Panc1 (cell line): Measurements from ENCODE around the gene CHTF8. TPM values are rescaled to one million over a fixed set of nuclear protein-coding genes. Genes with fewer than 3 reads are reported as not detected.

Experiments used
- ATAC-seq: fragments of 200-7000 bp; cut with Tn5 transposase; 2 replicates; pipeline ENCODE4 v1.9.1; 2020; ENCODE audit warnings: mild to moderate bottlenecking, moderate library complexity
- BruUV-seq: library from RNA; stranded (reverse); fragments of 400-500 nt; replicated peaks from 2 replicates; lab custom pipeline; 2021; lab: Mats Ljungman, UMichigan
- CTCF ChIA-PET: fragments of 300-600 bp; sonication (Branson Sonifier 250); formaldehyde crosslinking; loops from one replicate; lab custom pipeline; 2022; ENCODE audit warnings: antibody characterized with exemption; lab: Charles Lee
- POLR2A ChIA-PET: fragments of 300-600 bp; sonication (Branson Sonifier 250); formaldehyde crosslinking; loops from one replicate; lab custom pipeline; 2022; ENCODE audit warnings: antibody characterized with exemption; lab: Charles Lee
- DNase-seq: peaks from one replicate; pipeline ENCODE4 v3.0.0-alpha.2; 2010; ENCODE audit warnings: low read depth, low spot score
- H3K27ac ChIP-seq: 2 replicates; pipeline ENCODE4 v1.5.1; 2011; ENCODE audit warnings: mild to moderate bottlenecking, low read length, inconsistent platforms
- H3K27me3 ChIP-seq: fragments of 200-500 bp; sonication (Bioruptor generic); 2 replicates; pipeline ENCODE4 v1.6.0; 2014; ENCODE audit warnings: low read length, inconsistent platforms; ENCODE audit not compliant: control insufficient read depth, insufficient read depth
- H3K36me3 ChIP-seq: fragments of 200-500 bp; sonication (Bioruptor generic); 2 replicates; pipeline ENCODE4 v1.5.1; 2014; ENCODE audit warnings: inconsistent platforms, mild to moderate bottlenecking, low read length, moderate library complexity; ENCODE audit not compliant: control insufficient read depth, insufficient read depth
- H3K4me1 ChIP-seq: 2 replicates; pipeline ENCODE4 v1.5.1; 2011; ENCODE audit warnings: inconsistent platforms, mild to moderate bottlenecking, low read length, moderate library complexity; ENCODE audit not compliant: control insufficient read depth, insufficient read depth
- H3K4me3 ChIP-seq, 2 experiments: 2 replicates each; pipeline ENCODE4 v1.5.1; 2011 to 2012; ENCODE audit warnings: low read depth in 2 of 2, low read length in 2 of 2, mild to moderate bottlenecking in 2 of 2, inconsistent platforms in 1 of 2, moderate library complexity in 1 of 2
- H3K9me3 ChIP-seq: fragments of 200-500 bp; sonication (Bioruptor generic); 2 replicates; pipeline ENCODE4 v1.5.1; 2014; ENCODE audit warnings: low read depth, mild to moderate bottlenecking, inconsistent platforms, low read length, moderate library complexity; ENCODE audit not compliant: control insufficient read depth, insufficient read depth
- CTCF ChIP-seq: fragments of 450-650 bp; IDR thresholded peaks from 2 replicates; pipeline ENCODE4 v1.5.1; 2017; ENCODE audit warnings: mild to moderate bottlenecking
- POLR2AphosphoS5 ChIP-seq: IDR thresholded peaks from 2 replicates; pipeline ENCODE4 v1.6.1; 2012; ENCODE audit warnings: mild to moderate bottlenecking, low read depth, low read length, moderate library complexity
- REST ChIP-seq, 2 experiments: IDR thresholded peaks; 2 replicates each; pipeline ENCODE4 v1.6.1; 2011 to 2012; ENCODE audit warnings: low read depth in 2 of 2, control low read depth in 1 of 2, low read length in 1 of 2, mild to moderate bottlenecking in 1 of 2, moderate library complexity in 1 of 2; ENCODE audit not compliant: insufficient read depth in 1 of 2
- SIN3A ChIP-seq: IDR thresholded peaks from 2 replicates; pipeline ENCODE4 v1.6.1; 2012; ENCODE audit warnings: low read depth, mild to moderate bottlenecking, low read length, moderate library complexity, borderline replicate concordance; ENCODE audit not compliant: insufficient read depth
- TCF7L2 ChIP-seq: IDR thresholded peaks from 2 replicates; pipeline ENCODE4 v1.6.1; 2011; ENCODE audit warnings: mild to moderate bottlenecking, low read depth, low read length, inconsistent platforms
- in situ Hi-C: cut with HindIII; loops from 2 replicates; pipeline ENCODE4 v1.10.0; 2016; ENCODE audit warnings: low sequenced_read_pairs, low pct_unique_long_range_greater_than_20kb
- intact Hi-C: fragments of 100-400 bp; cut with micrococcal nuclease; formaldehyde crosslinking; loops from one replicate; pipeline ENCODE4 v1.10.0; 2022; ENCODE audit not compliant: unreplicated experiment
- total RNA-seq: library from RNA; stranded (reverse); gene quantifications from one replicate; pipeline ENCODE4 v1.2.1, GENCODE V29; 2021; ENCODE audit not compliant: unreplicated experiment

CHTF8 gene
- total RNA-seq, 1 experiment from 2014 or later: 116 TPM

DNA sequence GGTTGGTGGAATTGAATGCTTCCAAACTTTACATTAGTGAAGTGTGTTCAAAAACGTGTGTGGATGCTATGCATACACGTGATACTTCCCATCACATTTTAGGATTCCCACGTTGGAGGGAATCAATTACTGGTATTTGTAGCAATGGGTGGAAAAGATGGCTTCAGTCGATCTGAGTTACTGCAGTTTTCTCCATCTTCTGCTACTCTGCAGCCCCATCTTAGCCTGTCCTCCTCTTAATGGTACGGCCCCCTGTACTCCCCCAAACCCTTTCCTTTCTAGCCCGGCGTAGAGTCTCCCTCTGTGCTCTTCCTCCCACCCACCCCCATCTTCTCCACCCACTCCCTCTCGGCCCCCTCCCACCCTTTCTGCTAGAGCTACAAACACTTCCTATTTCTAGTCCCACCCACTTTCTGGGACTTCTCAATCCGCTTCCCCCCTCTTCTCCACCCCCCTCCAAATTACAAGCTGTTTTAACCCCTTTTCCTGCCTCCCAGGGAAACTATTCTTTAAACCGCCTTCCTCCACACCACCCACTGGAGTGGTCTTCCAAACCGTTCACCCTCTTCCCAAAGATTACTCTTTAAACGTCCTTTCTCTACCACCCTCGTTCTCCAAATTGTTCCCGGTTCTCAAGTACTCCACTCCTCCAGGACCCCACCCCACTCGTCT lies 1.1 kb downstream of the CHTF8 start:
- no peak for DNase-seq

DNA sequence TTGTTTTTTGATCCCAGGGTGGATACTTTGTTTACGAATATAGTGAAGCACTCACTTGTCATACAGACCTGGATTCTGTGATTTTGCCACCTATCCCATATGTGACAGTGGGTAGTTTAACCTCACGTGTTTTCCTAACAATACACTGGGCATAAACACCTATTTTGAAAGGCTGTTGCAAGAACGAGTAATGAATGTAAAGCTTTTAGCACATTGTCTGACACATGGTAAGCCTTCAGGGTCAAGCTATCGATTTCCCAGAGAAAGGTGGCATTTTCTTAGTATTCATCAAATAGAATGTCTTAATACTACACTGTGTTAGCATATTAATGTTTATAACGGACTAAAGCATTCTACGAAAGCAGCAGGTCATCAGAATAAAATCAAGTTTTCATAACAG lies 1.9 kb downstream of the CHTF8 start:
- ChIA-PET CTCF (no interaction called here), POLR2A (no interaction called here)
- peak overlapping the region in 1 of 2 experiments; percentile 61; a peak in 1 of 4 replicates for H3K4me3 ChIP-seq
- H3K36me3 ChIP-seq: peaks cover 9% of the 10 kb centered on the region
- intact Hi-C loops (no loop called here), in situ Hi-C loops (no loop called here)
- no peaks in the 10 kb centered on the region for H3K9me3 ChIP-seq
- TSS peak; percentile 65 for BruUV-seq
- no peak for DNase-seq
- no peak for ATAC-seq
- TF ChIP-seq REST (IDR thresholded peaks at IDR 0.05; ENCODE audit: insufficient read depth in 1 of 2, low read depth in 2 of 2, low read length in 1 of 2) (no peak), POLR2AphosphoS5 (no peak), CTCF (no peak), TCF7L2 (no peak), SIN3A (no peak)
- no peaks in the 10 kb centered on the region for H3K27me3 ChIP-seq
- peaks cover 17% of the 10 kb centered on the region for H3K4me1 ChIP-seq
- peak overlapping the region; percentile 61 for H3K27ac ChIP-seq

More for the DNA sequence above, 1.1 kb downstream of the CHTF8 start:
- Histone ChIP-seq H3K4me3 (peak overlapping the region; percentile 61 to 92), H3K27ac (peak overlapping the region; percentile 89), H3K27me3 (no peaks in the 10 kb centered on the region), H3K9me3 (no peaks in the 10 kb centered on the region), H3K36me3 (peaks cover 9% of the 10 kb centered on the region), H3K4me1 (peaks cover 17% of the 10 kb centered on the region)
- in situ Hi-C loops (no loop called here), intact Hi-C loops (no loop called here)
- TF ChIP-seq POLR2AphosphoS5 (no peak), REST (IDR thresholded peaks at IDR 0.05; ENCODE audit: insufficient read depth in 1 of 2, low read depth in 2 of 2, low read length in 1 of 2) (no peak), CTCF (no peak), SIN3A (no peak), TCF7L2 (no peak)
- CTCF ChIA-PET: interaction anchor here (0.6 kb wide), 1 partner anchor 833 kb away, joined by 15 read pairs; no protein-coding TSS in a partner anchor
- BruUV-seq: no TSS peak
- no peak for ATAC-seq
- POLR2A ChIA-PET: interaction anchor here (0.7 kb wide), 1 partner anchor 129 kb away, joined by 4 read pairs; no protein-coding TSS in a partner anchor
